A549 (cell line): Measurements from ENCODE around the gene GSTA1. TPM values are rescaled to one million over a fixed set of nuclear protein-coding genes. Genes with fewer than 3 reads are reported as not detected.
"Not testable (repeated sequence)": the region's sequence is repeated elsewhere in the genome, so short reads cannot be mapped to it uniquely, and the experiment has no call there.

Source experiments
- ATAC-seq, 2 experiments: fragments of 200-7000 bp in 1 of 2; fragments of >200 bp in 1 of 2; cut with Nextera tagmentation in 1 of 2; cut with Tn5 transposase in 1 of 2; 3 replicates each; pipeline versions ENCODE4 v1.8.0 to v1.9.1; 2018 to 2020; ENCODE audit warnings: mild to moderate bottlenecking in 1 of 2, moderate library complexity in 1 of 2
- CTCF ChIA-PET: fragments of 300-600 bp; sonication (Branson Sonifier 250); formaldehyde crosslinking; extraction: SDS; loops from one replicate; lab custom pipeline; 2021; ENCODE audit warnings: antibody characterized with exemption, inconsistent platforms; lab: Yijun Ruan, JAX
- POLR2A ChIA-PET: fragments of 350-600 bp; formaldehyde crosslinking; extraction: SDS; loops from one replicate; lab custom pipeline; 2021; ENCODE audit warnings: antibody characterized with exemption, inconsistent platforms; lab: Yijun Ruan, JAX
- DNase-seq, 2 experiments: peaks; one replicate each; pipeline versions ENCODE4 v3.0.0 to v3.0.0-alpha.2; 2011 to 2016; ENCODE audit warnings: low read depth in 1 of 2, low spot score in 1 of 2
- FAIRE-seq: peaks from 2 replicates; lab custom pipeline; 2011; peaks lifted over from hg19 to GRCh38; lab: Jason Lieb, UNC
- H3K27ac ChIP-seq, 2 experiments: fragments of >200 bp; sonication (Bioruptor Twin); formaldehyde crosslinking; 3 replicates each; pipeline ENCODE4 v1.5.1; 2016 to 2017
- H3K4me1 ChIP-seq: fragments of >200 bp; sonication (Bioruptor Twin); formaldehyde crosslinking; 3 replicates; pipeline ENCODE4 v1.6.1; 2016
- H3K4me2 ChIP-seq: fragments of >200 bp; sonication (Bioruptor Twin); formaldehyde crosslinking; 3 replicates; pipeline ENCODE4 v1.6.1; 2016
- H3K4me3 ChIP-seq: fragments of >200 bp; sonication (Bioruptor Twin); formaldehyde crosslinking; 3 replicates; pipeline ENCODE4 v1.5.1; 2016
- H3K9me3 ChIP-seq: fragments of >200 bp; sonication (Bioruptor Twin); formaldehyde crosslinking; 3 replicates; pipeline ENCODE4 v1.6.1; 2016
- CBX8 ChIP-seq: fragments of 200-600 bp; sonication (generic); IDR thresholded peaks from 2 replicates; pipeline ENCODE4 v1.6.1; 2016
- EHMT2 ChIP-seq: fragments of 200-600 bp; sonication (generic); IDR thresholded peaks from 2 replicates; pipeline ENCODE4 v1.6.1; 2016; ENCODE audit warnings: antibody characterized with exemption, low read depth, mild to moderate bottlenecking, moderate library complexity
- ELK1 ChIP-seq: fragments of 150-350 bp; IDR thresholded peaks from 2 replicates; pipeline ENCODE4 v1.6.1; 2014; ENCODE audit warnings: low read depth, mild to moderate bottlenecking, low read length
- FOSB ChIP-seq: fragments of 250-450 bp; sonication (Bioruptor Pico); IDR thresholded peaks from 2 replicates; pipeline ENCODE4 v1.5.0; 2020; ENCODE audit warnings: mild to moderate bottlenecking, moderate library complexity
- FOSL2 ChIP-seq, 2 experiments: fragments of 450-650 bp in 1 of 2; fragments of >200 bp in 1 of 2; sonication (Bioruptor Twin) in 1 of 2; formaldehyde crosslinking; IDR thresholded peaks; 2 replicates each; pipeline versions ENCODE4 v1.5.0 to v1.6.1; 2016 to 2020; ENCODE audit warnings: mild to moderate bottlenecking in 1 of 2, moderate library complexity in 1 of 2
- HDAC2 ChIP-seq: fragments of 200-600 bp; sonication (generic); IDR thresholded peaks from 2 replicates; pipeline ENCODE4 v1.6.1; 2016
- HEYL ChIP-seq: fragments of 250-450 bp; sonication (Bioruptor Pico); IDR thresholded peaks from 2 replicates; pipeline ENCODE4 v1.8.0; 2021; ENCODE audit warnings: mild to moderate bottlenecking, moderate library complexity
- HOXB13 ChIP-seq: fragments of 250-450 bp; sonication (Bioruptor Pico); IDR thresholded peaks from 2 replicates; pipeline ENCODE4 v1.5.0; 2020; ENCODE audit warnings: low read depth, mild to moderate bottlenecking, moderate library complexity
- JUN ChIP-seq, 2 experiments: fragments of >200 bp; sonication (Bioruptor Twin); formaldehyde crosslinking; IDR thresholded peaks; 2 replicates in 1 of 2; 3 replicates in 1 of 2; pipeline ENCODE4 v1.6.1; 2016 to 2017
- JUNB ChIP-seq: fragments of >200 bp; sonication (Bioruptor Twin); formaldehyde crosslinking; IDR thresholded peaks from 2 replicates; pipeline ENCODE4 v1.6.1; 2016
- MAFK ChIP-seq: fragments of 450-650 bp; IDR thresholded peaks from 2 replicates; pipeline ENCODE4 v1.6.1; 2014; ENCODE audit not compliant: partially characterized antibody
- NPAS2 ChIP-seq: fragments of 250-450 bp; sonication (Bioruptor Pico); IDR thresholded peaks from 2 replicates; pipeline ENCODE4 v1.8.0; 2022; ENCODE audit warnings: mild to moderate bottlenecking, moderate library complexity, borderline replicate concordance
- PHF8 ChIP-seq: fragments of 200-600 bp; sonication (generic); IDR thresholded peaks from 2 replicates; pipeline ENCODE4 v1.6.1; 2016; ENCODE audit warnings: low read depth, mild to moderate bottlenecking, antibody characterized with exemption, moderate library complexity, borderline replicate concordance
- REST ChIP-seq: fragments of 200-600 bp; sonication (generic); IDR thresholded peaks from 2 replicates; pipeline ENCODE4 v1.6.1; 2016; ENCODE audit warnings: antibody characterized with exemption, mild to moderate bottlenecking, moderate library complexity
- SREBF2 ChIP-seq: fragments of 450-650 bp; IDR thresholded peaks from 2 replicates; pipeline ENCODE4 v1.6.1; 2014; ENCODE audit warnings: mild to moderate bottlenecking, moderate library complexity
- ZFP36 ChIP-seq: fragments of 450-650 bp; IDR thresholded peaks from 2 replicates; pipeline ENCODE4 v1.6.1; 2014; ENCODE audit warnings: borderline replicate concordance; ENCODE audit not compliant: partially characterized antibody
- whole genome bisulfite sequencing: methylation state at CpG from one replicate; pipeline ENCODE4 v1.1.6; 2017; ENCODE audit errors: missing lambda C conversion rate; 5-methylcytosine and 5-hydroxymethylcytosine counted together
- polyA plus RNA-seq, 4 experiments: library from polyadenylated mRNA; depleted of rRNA in 3 of 4; stranded (reverse); fragments of >200 nt; fragmentation: RNase III in 1 of 4; extraction: RNeasy Plus Mini Kit Qiagen cat#74134 plus additional on column Dnase treatment in 1 of 4; gene quantifications; 2 replicates in 3 of 4; 3 replicates in 1 of 4; pipeline ENCODE4 v1.2.3, GENCODE V29; 2011 to 2017

Gene GSTA1
- polyA plus RNA-seq, 2 of the 4 experiments (the other 2 are of a cell fraction), result 0.93 TPM; not detected in 1

- TF ChIP-seq NPAS2 (CRISPR knock-in tag) (no peak), REST (no peak), HDAC2 (no peak), CBX8 (no peak), HOXB13 (CRISPR knock-in tag) (no peak), EHMT2 (no peak), JUNB (no peak), ELK1 (no peak)
- DNase-seq (no peak), ATAC-seq (no peak), FAIRE-seq (no peak)
- no peak overlapping the region for H3K4me3 ChIP-seq
- no peaks in the 10 kb centered on the region for H3K9me3 ChIP-seq
- CTCF ChIA-PET, result interaction anchor here (1.2 kb wide), 1 partner anchor 63 kb away, joined by 3 read pairs; no protein-coding TSS in a partner anchor
- POLR2A ChIA-PET, result no interaction called here
- WGBS, result 85% methylated on average over 9 of the region's 24 CpGs
- peaks cover 3% of the 10 kb centered on the region; the same call in 1 of the 3 replicates for H3K4me1 ChIP-seq
- H3K27ac ChIP-seq, result no peak overlapping the region
- no peak overlapping the region for H3K4me2 ChIP-seq
These were observed 17.2 kb downstream of the GSTA1 start for GRCh38 chr6:52786249-52786956.

GRCh38 chr6:52782696-52783274 is 20.8 kb downstream of the GSTA1 start:
- ATAC-seq, H3K4me1 ChIP-seq: not testable (repeated sequence)
- DNase-seq, result peak in 1 of 2 experiments; percentile 20

GRCh38 chr6:52782209-52782608 is 21.4 kb downstream of the GSTA1 start:
- H3K9me3 ChIP-seq, H3K27ac ChIP-seq, H3K4me3 ChIP-seq, FAIRE-seq, H3K4me2 ChIP-seq, DNase-seq, POLR2A ChIA-PET, CTCF ChIA-PET, ATAC-seq, H3K4me1 ChIP-seq: not testable (repeated sequence)

More at GRCh38 chr6:52782696-52783274, 20.8 kb downstream of the GSTA1 start:
- FAIRE-seq, H3K4me3 ChIP-seq, H3K27ac ChIP-seq, H3K9me3 ChIP-seq, POLR2A ChIA-PET, CTCF ChIA-PET, H3K4me2 ChIP-seq: not testable (repeated sequence)
- 40% methylated on average over 3 of the region's 3 CpGs for WGBS

GRCh38 chr6:52779237-52779636 is 24.4 kb downstream of the GSTA1 start:
- ChIA-PET CTCF (interaction anchor here (0.6 kb wide), 2 partner anchors 48 to 320 kb away, joined by 3 read pairs; no protein-coding TSS in a partner anchor), POLR2A (no interaction called here)
- WGBS, result 44% methylated on average over 1 of the region's 1 CpG
- Histone ChIP-seq H3K4me3 (no peak overlapping the region), H3K4me1 (no peaks in the 10 kb centered on the region), H3K4me2 (no peak overlapping the region), H3K27ac (no peak overlapping the region), H3K9me3 (no peaks in the 10 kb centered on the region)
- DNase-seq (no peak), FAIRE-seq (no peak), ATAC-seq (no peak)
- no peak for TF ChIP-seq JUN (IDR thresholded peaks at IDR 0.05)
- TF ChIP-seq PHF8, result no peak
- TF ChIP-seq MAFK, result no peak
- TF ChIP-seq HEYL (CRISPR knock-in tag), result no peak
- no peak for TF ChIP-seq SREBF2
- no peak for TF ChIP-seq FOSB (CRISPR knock-in tag)
- TF ChIP-seq ZFP36, result no peak
- TF ChIP-seq HOXB13 (CRISPR knock-in tag), result no peak
- TF ChIP-seq FOSL2 (IDR thresholded peaks at IDR 0.05), result no peak
- no peak for TF ChIP-seq FOSL2 (CRISPR knock-in tag; IDR thresholded peaks at IDR 0.05)

GRCh38 chr6:52776711-52777351 is 26.8 kb downstream of the GSTA1 start:
- POLR2A ChIA-PET, H3K4me3 ChIP-seq, H3K27ac ChIP-seq, CTCF ChIA-PET, H3K4me2 ChIP-seq, FAIRE-seq, H3K4me1 ChIP-seq, DNase-seq, H3K9me3 ChIP-seq, ATAC-seq: not testable (repeated sequence)
- WGBS, result 39% methylated on average over 4 of the region's 9 CpGs

- POLR2A ChIA-PET, result not testable (repeated sequence)
These were observed 34.2 kb downstream of the GSTA1 start for GRCh38 chr6:52769399-52769798.

More at GRCh38 chr6:52769399-52769798, 34.2 kb downstream of the GSTA1 start:
- H3K4me1 ChIP-seq, H3K4me2 ChIP-seq, H3K9me3 ChIP-seq, CTCF ChIA-PET, DNase-seq, H3K4me3 ChIP-seq, ATAC-seq, H3K27ac ChIP-seq, FAIRE-seq: not testable (repeated sequence)
- 91% methylated on average over 4 of the region's 4 CpGs for WGBS
